NT2/D1 (cell line): Measurements from ENCODE around the gene APAF1.

ENCODE experiments used
- SUZ12 ChIP-seq: IDR thresholded peaks from 2 replicates; pipeline ENCODE4 v1.6.1; 2011; ENCODE audit not compliant: insufficient read length, insufficient read depth; ENCODE audit errors: extremely low read depth
- YY1 ChIP-seq: IDR thresholded peaks from 2 replicates; pipeline ENCODE4 v1.6.1; 2011; ENCODE audit not compliant: insufficient read length, insufficient read depth
- ZNF274 ChIP-seq: IDR thresholded peaks from 2 replicates; pipeline ENCODE4 v1.6.1; 2011; ENCODE audit warnings: mild to moderate bottlenecking, low read depth, low read length

DNA sequence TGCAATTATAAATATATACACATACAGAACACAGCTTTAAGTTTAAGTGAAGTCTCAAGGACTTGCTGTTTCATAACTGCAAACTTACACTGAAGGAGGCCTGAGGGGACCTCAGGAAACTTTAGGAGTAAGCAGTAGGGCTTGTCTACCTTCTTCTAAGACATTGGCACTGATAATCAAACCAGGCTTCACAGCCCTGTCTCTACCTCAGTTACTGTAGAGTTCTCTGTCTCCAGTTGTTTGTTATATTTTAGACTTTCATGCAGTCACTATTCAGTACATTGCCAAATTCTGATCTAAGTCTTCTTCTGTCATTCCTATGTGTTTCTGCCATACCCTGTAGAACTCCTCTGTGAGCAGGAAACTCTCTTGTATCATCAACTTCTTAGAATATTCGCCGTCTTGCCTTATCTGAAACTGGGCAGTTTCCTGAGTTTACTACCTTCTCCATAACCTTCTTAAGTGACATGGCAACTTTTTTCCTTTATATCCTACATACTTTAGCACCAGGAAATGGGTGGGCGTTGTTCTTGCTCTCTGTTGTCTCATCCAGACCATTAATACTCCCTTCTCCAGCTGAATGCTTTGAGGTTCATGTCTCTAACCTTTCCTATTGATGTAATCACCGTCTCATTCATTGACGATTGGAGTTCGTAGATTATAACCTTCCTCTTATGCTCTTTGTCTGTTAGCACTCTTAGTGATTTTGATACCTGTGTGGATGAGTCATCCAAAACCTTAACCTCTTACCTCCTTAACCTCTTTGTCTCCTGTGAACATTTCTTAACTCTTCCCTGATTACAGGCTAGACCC lies 11.4 kb downstream of the APAF1 start:
- TF ChIP-seq ZNF274 = no peak
- TF ChIP-seq YY1 = no peak
- no peak for TF ChIP-seq SUZ12
